PFSK-1 (cell line): ENCODE results near the gene CYB561A3.

Source experiments
- FOXP2 ChIP-seq: optimal IDR thresholded peaks from 2 replicates; pipeline ENCODE3; 2011; ENCODE audit warnings: borderline replicate concordance, control low read depth, inconsistent platforms; ENCODE audit not compliant: insufficient read depth; ENCODE audit errors: extremely low read length, extremely low read depth
- POLR2AphosphoS5 ChIP-seq: IDR thresholded peaks from 2 replicates; pipeline ENCODE4 v1.6.1; 2012; ENCODE audit warnings: low read depth, mild to moderate bottlenecking, control low read depth, low read length, moderate library complexity
- TAF1 ChIP-seq: IDR thresholded peaks from 2 replicates; pipeline ENCODE4 v1.6.1; 2012; ENCODE audit warnings: low read length, control low read depth, borderline replicate concordance; ENCODE audit not compliant: insufficient read depth

- TF ChIP-seq TAF1 (peak; percentile 93), POLR2AphosphoS5 (peak; percentile 99), FOXP2 (peak; percentile 56)
These were observed 28.7 kb downstream of the CYB561A3 start, which contains the start of the genes DDB1 and TKFC for GRCh38 chr11:61332797-61333549.
